Measurements from ENCODE around the gene RNU1-3.
"Not testable (repeated sequence)": the region's sequence is repeated elsewhere in the genome, so short reads cannot be mapped to it uniquely, and the experiment has no call there.

DNA sequence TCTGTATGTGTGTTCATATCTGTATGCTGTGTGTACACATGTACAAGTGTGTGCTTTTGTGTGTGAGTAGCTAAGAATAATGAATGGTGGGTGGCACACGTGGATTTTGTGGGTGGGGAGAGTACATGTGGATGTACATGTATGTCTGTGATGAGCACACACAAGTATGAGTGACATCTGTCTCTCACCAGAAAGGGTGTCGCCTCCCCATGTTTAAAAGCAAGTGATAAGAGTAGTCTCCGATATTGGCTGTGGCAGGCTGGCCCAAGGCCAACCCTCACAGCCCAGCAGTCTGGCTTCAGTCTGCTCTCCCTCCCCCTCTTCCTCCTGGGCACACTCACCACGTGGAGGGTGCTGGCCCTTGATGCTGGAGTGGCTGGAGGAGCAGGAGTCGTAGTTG is 36.9 kb upstream of the RNU1-3 start:
- not testable (repeated sequence) for TF ChIP-seq EZH2phosphoT487 (IDR thresholded peaks at IDR 0.05; ENCODE audit: insufficient read depth, low read depth); EZH2 (IDR thresholded peaks at IDR 0.05; ENCODE audit: insufficient read depth, poor library complexity, severe bottlenecking)
